ENCODE measurements around the gene TOMM40L. TPM values are rescaled to one million over a fixed set of nuclear protein-coding genes. Genes with fewer than 3 reads are reported as not detected.
A peak's percentile ranks its signal among the peaks of the same experiment; 100 is the strongest.

TOMM40L gene
- total and polyA plus RNA-seq, 2 experiments from 2014 or later = 12.5 to 13.6 TPM

GRCh38 chr1:161215076-161215475 is 10.8 kb upstream of the TOMM40L start, which contains the start of gene FCER1G:
TSS of gene FCER1G (plus strand) at chr1:161215295. CDS start at chr1:161215322, 27 bp downstream.
- Histone ChIP-seq H3K27me3 (no peaks in the 10 kb centered on the region), H3K4me3 (no peak within 1 kb of the TSS), H3K9me3 (ENCODE audit: low read depth) (no peaks in the 10 kb centered on the region), H3K4me1 (ENCODE audit: low read depth) (peaks cover 6% of the 10 kb centered on the region), H3K27ac (no peak within 1 kb of the TSS), H3K36me3 (peaks cover 30% of the 10 kb centered on the region)
- TF ChIP-seq CTCF (IDR thresholded peaks at IDR 0.05; ENCODE audit: low read depth, low read length) = no peak
- DNase-seq (ENCODE audit: low read depth in 1 of 2, low spot score in 1 of 2) = no peak

- Histone ChIP-seq H3K4me1 (ENCODE audit: low read depth) (peaks cover 6% of the 10 kb centered on the region), H3K27ac (peak overlapping the region; percentile 24), H3K4me3 (no peak overlapping the region), H3K36me3 (peaks cover 14% of the 10 kb centered on the region), H3K27me3 (no peaks in the 10 kb centered on the region), H3K9me3 (ENCODE audit: low read depth) (no peaks in the 10 kb centered on the region)
- DNase-seq (ENCODE audit: low read depth in 1 of 2, low spot score in 1 of 2) = peak in 1 of 2 donors; percentile 79
- no peak for TF ChIP-seq CTCF (IDR thresholded peaks at IDR 0.05; ENCODE audit: low read depth, low read length)
These were observed 8.7 kb upstream of the TOMM40L start for GRCh38 chr1:161216945-161217712.

GRCh38 chr1:161217831-161218230 is 8.0 kb upstream of the TOMM40L start:
- no peak for TF ChIP-seq CTCF (IDR thresholded peaks at IDR 0.05; ENCODE audit: low read depth, low read length)
- no peak overlapping the region for H3K4me3 ChIP-seq
- H3K27ac ChIP-seq = no peak overlapping the region
- H3K4me1 ChIP-seq (ENCODE audit: low read depth) = peaks cover 6% of the 10 kb centered on the region
- peaks cover 11% of the 10 kb centered on the region for H3K36me3 ChIP-seq
- no peak for DNase-seq (ENCODE audit: low read depth in 1 of 2, low spot score in 1 of 2)
- H3K9me3 ChIP-seq (ENCODE audit: low read depth) = no peaks in the 10 kb centered on the region
- no peaks in the 10 kb centered on the region for H3K27me3 ChIP-seq

- no peak for TF ChIP-seq CTCF (IDR thresholded peaks at IDR 0.05; ENCODE audit: low read depth, low read length)
- Histone ChIP-seq H3K4me3 (no peak overlapping the region), H3K27ac (no peak overlapping the region), H3K9me3 (ENCODE audit: low read depth) (no peaks in the 10 kb centered on the region), H3K27me3 (no peaks in the 10 kb centered on the region), H3K4me1 (ENCODE audit: low read depth) (peaks cover 6% of the 10 kb centered on the region), H3K36me3 (peaks cover 5% of the 10 kb centered on the region)
- DNase-seq (ENCODE audit: low read depth in 1 of 2, low spot score in 1 of 2) = no peak
These were observed 7.4 kb upstream of the TOMM40L start for GRCh38 chr1:161218301-161219077.

- no peaks in the 10 kb centered on the region for H3K27me3 ChIP-seq
- no peak for TF ChIP-seq CTCF (IDR thresholded peaks at IDR 0.05; ENCODE audit: low read depth, low read length)
- no peak for DNase-seq (ENCODE audit: low read depth in 1 of 2, low spot score in 1 of 2)
- peaks cover 6% of the 10 kb centered on the region for H3K4me1 ChIP-seq (ENCODE audit: low read depth)
- no peak overlapping the region for H3K27ac ChIP-seq
- no peaks in the 10 kb centered on the region for H3K36me3 ChIP-seq
- H3K9me3 ChIP-seq (ENCODE audit: low read depth) = no peaks in the 10 kb centered on the region
- no peak overlapping the region for H3K4me3 ChIP-seq
These were observed 6.6 kb upstream of the TOMM40L start for GRCh38 chr1:161219078-161219892.
